Stimulated activated CD4-positive, alpha-beta T cell treated with anti-CD3 and anti-CD28 coated beads, Interleukin-2, amount 100 ng/mL, for 24 hours (primary cell): ENCODE measurements around the gene TDG.
"Not testable (repeated sequence)": the region's sequence is repeated elsewhere in the genome, so short reads cannot be mapped to it uniquely, and the experiment has no call there.

Source experiments
- DNase-seq, 2 donors: peaks; one replicate each; pipeline ENCODE4 v3.0.0-alpha.2; 2020

TDG gene

DNA sequence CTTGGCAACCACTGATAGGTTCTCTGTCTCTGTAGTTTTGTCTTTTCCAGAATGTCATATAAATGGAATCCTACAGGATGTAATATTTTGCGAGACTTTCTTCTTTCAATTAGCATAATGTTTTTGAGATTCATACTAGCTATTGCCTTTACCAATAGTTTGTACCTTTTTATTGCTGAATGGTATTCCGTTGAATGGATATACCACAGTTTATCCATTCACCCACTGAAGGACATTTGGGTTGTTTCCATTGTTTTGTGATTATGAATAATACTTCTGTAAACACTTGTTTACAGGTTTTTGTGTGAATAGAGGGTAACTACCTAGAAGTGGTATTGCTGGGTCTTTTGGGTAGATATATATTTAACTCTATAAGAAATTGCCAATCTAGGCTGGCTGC lies 58.0 kb downstream of the TDG start:
- DNase-seq: no peak

DNA sequence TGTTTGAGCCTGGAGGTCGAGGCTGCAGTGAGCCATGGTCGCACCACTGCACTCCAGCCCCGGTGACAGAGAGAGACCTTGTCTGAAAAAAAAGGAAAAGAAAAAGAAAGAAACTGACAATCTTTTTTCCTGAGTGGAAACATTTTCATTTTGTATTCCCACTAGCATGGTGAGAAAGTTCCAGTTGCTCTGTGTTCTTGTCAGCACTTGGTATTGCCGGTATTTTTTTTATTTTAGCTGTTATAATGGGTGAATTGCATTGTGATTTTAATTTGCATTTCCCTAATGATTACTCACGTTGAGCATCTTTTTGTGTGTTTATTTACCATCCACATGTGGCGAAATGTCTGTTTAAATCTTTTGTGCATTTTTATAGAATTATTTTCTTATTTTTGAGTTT lies 58.7 kb downstream of the TDG start:
- DNase-seq: no peak

DNA sequence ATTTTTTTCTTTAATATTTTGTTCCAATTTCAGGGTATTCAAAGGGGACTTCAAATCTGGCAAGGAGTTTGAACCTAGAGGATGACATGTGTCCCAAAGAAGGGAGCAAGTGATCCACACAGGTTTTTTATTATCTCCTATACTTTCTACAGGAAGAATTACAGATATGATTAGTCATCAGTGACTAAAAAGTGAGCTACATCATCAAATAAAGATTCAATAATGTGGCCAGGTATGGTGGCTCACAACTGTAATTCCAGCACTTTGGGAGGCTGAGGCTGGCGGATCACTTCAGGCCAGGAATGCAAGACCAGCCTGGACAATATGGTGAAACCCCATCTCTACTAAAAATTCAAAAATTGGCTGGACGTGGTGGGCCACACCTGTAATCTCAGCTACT lies 60.1 kb downstream of the TDG start:
- no peak for DNase-seq

DNA sequence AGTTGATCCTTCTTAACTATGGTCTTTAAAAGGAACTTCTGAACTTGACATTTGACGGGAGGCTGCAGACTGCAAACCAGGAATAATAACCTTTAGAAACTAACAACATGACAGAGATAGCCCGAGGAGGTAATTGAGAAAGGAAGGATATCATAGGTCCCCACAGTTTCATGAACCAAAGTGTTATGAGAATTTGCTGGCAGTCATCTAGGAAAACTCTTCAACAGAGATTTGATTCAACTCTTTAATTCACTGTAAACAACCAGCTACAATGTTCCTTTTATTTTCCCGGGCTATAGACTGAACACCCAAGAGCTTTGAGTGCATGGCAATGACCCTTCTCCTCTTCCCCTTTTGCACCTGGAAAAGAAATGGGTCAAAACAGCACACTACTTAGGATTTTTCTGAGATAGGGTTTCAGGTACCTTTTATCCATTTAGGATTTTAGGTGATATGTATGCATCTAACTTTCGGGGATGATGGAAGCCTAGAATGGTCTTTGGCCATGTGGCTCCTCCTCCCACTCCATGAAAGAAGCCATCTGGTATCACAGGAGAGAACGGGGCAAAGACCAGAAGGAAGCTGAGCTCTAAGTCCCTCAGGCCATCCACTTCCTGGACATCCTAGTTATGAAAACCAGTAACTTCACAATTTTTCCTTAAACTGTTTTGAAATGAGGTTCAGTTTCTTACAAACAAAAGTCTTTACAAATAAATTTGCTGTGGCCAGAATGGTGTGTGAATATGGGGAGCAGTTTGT lies 61.3 kb downstream of the TDG start:
- no peak for DNase-seq

DNA sequence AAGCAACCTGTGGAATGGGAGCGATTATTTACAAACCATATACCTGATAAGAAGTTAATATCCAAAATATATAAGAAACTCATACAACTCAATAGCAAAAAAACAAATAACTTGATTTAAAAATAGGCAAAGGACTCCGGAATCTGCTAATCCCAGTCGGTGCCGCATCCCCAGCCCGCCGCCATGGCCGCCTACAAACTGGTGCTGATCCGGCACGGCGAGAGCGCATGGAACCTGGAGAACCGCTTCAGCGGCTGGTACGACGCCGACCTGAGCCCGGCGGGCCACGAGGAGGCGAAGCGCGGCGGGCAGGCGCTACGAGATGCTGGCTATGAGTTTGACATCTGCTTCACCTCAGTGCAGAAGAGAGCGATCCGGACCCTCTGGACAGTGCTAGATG lies 64.9 kb downstream of the TDG start:
- DNase-seq: not testable (repeated sequence)

DNA sequence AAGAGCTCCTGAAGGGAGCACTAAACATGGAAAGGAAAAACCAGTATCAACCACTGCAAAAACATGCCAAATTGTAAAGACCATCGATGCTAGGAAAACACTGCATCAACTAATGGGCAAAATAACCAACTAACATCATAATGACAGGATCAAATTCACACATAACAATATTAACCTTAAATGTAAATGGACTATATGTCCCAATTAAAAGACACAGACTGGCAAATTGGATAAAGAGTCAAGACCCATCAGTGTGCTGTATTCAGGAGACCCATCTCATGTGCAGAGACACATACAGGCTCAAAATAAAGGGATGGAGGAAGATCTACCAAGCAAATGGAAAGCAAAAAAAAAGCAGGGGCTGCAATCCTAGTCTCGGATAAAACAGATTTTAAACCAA lies 70.5 kb downstream of the TDG start:
- DNase-seq: not testable (repeated sequence)
